Measurements from ENCODE around the gene STX11.

GRCh38 chr6:144122861-144123260, 27.5 kb upstream of the STX11 start:
- no peak for TF ChIP-seq POLR2A (IDR thresholded peaks at IDR 0.05; ENCODE audit: low read depth, low read length)
- TF ChIP-seq TAF1 (IDR thresholded peaks at IDR 0.05; ENCODE audit: borderline replicate concordance, low read depth, low read length) = no peak
